Measurements from ENCODE around the gene SSU72.
"Not testable (repeated sequence)": the region's sequence is repeated elsewhere in the genome, so short reads cannot be mapped to it uniquely, and the experiment has no call there.

Gene SSU72

DNA sequence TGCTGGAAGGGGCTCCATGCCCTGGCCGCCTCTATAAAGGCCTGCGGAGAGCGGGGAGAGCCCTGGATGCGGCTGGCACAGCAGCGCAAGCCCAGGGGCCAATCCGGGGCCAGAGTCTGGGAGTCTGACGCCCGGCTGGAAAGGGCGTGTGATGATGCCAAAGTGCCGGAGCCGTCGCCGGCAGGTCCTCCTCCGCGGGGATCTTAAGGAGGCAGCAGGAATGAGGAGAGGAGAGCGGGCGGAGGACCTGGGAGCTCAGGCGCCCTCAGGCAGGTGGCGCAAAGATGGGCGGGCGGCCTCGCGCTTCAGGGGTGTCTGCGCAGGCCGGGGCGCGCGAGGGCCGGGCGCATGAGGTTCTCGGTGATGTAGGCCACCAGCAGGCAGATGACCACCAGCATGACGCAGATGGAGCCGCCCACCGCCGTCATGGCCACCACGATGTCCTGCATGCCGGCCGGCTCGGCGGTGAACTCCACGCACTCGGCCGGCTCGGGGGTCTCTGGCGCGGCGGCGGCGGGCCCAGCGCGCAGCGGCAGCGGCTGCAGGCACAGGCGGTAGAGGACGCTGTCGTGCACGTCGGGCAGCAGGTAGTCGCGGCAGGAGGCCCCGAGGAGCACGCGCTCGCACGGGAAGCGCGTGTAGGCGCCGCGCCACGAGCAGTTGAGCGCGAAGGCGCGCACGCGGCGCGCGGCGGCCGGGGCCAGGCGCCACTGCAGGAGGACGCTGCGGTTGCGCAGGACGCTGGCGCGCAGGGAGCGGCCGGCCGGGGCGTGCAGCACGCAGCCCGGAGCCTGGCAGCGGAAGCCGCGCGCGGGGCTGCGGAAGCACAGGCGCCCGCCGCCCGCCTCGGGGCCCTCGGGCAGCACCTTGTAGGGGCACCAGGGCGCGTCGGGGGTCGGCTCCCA, 24.6 kb upstream of the SSU72 start:
- no peak for FAIRE-seq
- TF ChIP-seq POLR2A (IDR thresholded peaks at IDR 0.05; ENCODE audit: low read depth, low read length) (no peak), POLR2AphosphoS5 (IDR thresholded peaks at IDR 0.05; ENCODE audit: low read depth, low read length) (no peak), TAF1 (IDR thresholded peaks at IDR 0.05; ENCODE audit: borderline replicate concordance, low read depth, low read length) (no peak)
- peak; percentile 57 for DNase-seq (ENCODE audit: insufficient read length)

DNA sequence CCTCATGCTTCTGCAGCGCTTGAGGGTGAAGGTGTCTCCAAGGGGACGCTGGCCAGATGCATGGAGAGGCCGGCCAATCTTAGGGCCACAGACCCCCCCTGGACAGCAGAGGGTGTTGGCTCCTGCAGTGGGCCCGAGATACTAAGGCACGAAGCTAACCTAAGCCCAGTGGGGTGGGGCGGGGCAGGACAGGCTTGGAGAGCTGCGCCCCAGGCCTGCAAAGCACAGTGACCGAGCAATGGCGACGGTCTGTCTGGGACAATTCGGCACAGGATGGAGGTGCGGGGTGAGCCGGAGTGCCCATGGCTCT, 24.0 kb upstream of the SSU72 start:
- FAIRE-seq (no peak), DNase-seq (ENCODE audit: insufficient read length) (no peak)
- no peak for TF ChIP-seq POLR2A (IDR thresholded peaks at IDR 0.05; ENCODE audit: low read depth, low read length)
- TF ChIP-seq TAF1 (IDR thresholded peaks at IDR 0.05; ENCODE audit: borderline replicate concordance, low read depth, low read length): no peak
- no peak for TF ChIP-seq POLR2AphosphoS5 (IDR thresholded peaks at IDR 0.05; ENCODE audit: low read depth, low read length)

DNA sequence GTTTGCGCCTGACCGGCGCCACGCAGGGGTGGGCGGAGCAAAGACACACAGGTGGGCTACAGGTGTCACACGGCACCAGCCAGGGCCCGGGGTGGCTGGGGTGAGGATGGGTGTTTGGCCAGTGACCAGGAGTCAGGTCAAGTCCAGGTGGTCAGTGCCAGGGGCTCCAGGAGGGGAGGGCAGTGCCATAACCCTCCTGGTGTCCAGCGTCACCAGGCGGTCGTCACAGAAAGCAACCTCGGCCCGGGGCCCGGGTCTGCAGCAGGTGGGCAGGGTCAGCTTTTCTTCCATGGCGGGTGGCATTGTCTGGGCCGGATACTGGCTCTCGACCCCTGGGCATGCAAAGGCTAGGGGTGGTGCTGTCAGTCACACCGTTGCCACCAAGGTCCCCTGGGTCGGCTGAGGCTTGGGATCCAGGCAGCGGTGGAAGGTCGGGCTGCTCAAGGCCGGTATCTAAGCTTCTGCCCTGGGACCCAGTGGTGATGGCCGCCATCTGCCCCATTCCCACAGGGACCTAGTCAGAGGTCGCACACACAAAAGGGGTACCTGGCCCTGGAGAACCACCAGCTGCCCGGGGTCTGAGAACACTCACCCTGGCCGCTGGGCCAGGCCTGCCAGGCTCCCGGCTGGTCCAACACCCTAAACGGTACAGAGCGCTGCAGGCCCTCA, 23.5 kb upstream of the SSU72 start:
- no peak for TF ChIP-seq TAF1 (IDR thresholded peaks at IDR 0.05; ENCODE audit: borderline replicate concordance, low read depth, low read length)
- TF ChIP-seq POLR2AphosphoS5 (IDR thresholded peaks at IDR 0.05; ENCODE audit: low read depth, low read length): no peak
- TF ChIP-seq POLR2A (IDR thresholded peaks at IDR 0.05; ENCODE audit: low read depth, low read length): no peak
- DNase-seq (ENCODE audit: insufficient read length): no peak
- no peak for FAIRE-seq

DNA sequence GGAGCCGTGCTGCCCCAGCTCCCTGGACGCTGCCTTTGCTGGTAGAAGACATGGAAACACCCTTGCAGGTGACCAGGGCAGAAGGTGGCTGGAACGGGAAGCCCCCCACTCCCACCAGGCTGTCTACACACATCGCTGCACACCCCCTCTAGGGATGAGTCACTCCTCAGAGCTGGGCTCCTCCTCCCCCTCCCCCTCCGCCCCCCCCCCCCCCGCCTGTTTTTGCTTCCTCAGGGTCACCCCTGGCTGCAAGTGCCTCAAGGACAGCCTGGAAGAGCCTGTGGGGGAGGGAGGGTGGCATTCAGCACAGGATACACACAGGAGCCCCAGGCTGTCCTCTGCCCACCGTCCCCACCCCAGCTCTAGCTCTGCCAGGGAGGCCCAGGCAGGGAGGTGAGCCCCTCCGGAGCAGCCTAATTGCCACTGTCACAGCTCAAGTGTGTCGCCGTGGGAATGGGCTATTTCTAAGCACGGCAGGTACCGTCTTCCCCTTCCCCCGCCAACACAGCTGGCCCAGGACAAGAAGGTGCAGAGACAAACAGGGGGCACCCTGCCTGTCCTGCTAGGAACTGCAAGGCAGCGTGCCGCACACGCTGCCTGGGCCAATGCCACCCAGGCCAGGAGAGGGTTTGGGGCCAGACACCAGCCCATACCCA, 22.7 kb upstream of the SSU72 start:
- DNase-seq (ENCODE audit: insufficient read length): peak; percentile 58
- FAIRE-seq: peak; percentile 73
- no peak for TF ChIP-seq POLR2A (IDR thresholded peaks at IDR 0.05; ENCODE audit: low read depth, low read length)
- no peak for TF ChIP-seq POLR2AphosphoS5 (IDR thresholded peaks at IDR 0.05; ENCODE audit: low read depth, low read length)
- TF ChIP-seq TAF1 (IDR thresholded peaks at IDR 0.05; ENCODE audit: borderline replicate concordance, low read depth, low read length): no peak

DNA sequence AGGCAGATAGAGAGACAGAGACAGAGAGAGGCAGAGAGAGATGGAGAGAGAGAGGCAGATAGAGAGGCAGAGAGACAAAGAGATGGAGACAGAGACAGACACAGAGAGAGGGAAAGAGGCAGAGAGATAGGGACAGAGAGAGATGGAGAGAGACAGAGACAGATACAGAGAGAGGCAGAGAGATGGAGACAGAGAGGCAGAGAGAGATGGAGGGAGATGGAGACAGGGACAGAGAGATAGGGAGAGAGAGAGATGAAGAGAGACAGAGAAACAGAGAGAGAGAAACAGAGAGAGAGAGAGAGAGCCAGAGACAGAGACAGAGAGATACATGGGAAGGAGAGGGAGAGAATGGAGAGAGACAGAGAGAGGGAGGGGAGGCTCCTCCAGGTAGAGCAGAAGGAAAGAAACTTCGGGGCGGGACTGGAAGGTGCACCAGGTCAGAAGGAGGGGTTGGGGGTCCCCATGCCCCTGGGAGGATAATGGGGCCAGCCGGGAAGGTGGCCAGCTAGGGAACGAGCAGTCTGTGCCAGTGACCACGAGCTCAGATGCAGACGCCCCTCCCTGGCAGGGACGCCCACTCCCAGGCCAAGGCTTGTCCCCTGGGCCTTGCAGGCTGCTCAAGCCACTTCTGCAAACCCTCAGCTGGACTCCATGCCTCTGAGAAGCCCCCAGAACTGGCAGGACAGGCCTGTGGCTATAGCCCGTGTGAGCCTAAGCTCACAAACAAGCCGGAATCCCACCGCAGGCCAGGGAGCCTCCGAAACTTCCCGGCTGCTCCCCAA, 22.0 kb upstream of the SSU72 start:
- DNase-seq (ENCODE audit: insufficient read length): peak; percentile 34
- FAIRE-seq: no peak
- TF ChIP-seq POLR2A (IDR thresholded peaks at IDR 0.05; ENCODE audit: low read depth, low read length): no peak
- no peak for TF ChIP-seq TAF1 (IDR thresholded peaks at IDR 0.05; ENCODE audit: borderline replicate concordance, low read depth, low read length)
- TF ChIP-seq POLR2AphosphoS5 (IDR thresholded peaks at IDR 0.05; ENCODE audit: low read depth, low read length): no peak

DNA sequence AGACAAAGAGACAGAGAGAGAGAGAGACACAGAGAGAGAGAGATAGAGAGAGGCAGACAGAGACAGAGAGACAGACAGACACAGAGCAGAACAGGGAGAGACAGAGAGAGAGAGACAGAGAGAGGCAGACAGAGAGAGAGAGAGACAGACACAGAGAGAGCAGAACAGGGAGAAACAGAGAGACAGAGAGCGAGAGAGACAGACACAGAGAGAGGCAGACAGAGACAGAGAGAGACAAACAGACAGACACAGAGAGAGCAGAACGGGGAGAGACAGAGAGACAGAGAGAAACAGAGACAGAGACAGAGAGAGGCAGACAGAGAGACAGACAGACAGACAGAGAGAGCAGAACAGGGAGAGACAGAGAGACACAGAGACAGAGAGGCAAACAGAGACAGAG, 20.7 kb upstream of the SSU72 start:
- DNase-seq (ENCODE audit: insufficient read length); FAIRE-seq: not testable (repeated sequence)

DNA sequence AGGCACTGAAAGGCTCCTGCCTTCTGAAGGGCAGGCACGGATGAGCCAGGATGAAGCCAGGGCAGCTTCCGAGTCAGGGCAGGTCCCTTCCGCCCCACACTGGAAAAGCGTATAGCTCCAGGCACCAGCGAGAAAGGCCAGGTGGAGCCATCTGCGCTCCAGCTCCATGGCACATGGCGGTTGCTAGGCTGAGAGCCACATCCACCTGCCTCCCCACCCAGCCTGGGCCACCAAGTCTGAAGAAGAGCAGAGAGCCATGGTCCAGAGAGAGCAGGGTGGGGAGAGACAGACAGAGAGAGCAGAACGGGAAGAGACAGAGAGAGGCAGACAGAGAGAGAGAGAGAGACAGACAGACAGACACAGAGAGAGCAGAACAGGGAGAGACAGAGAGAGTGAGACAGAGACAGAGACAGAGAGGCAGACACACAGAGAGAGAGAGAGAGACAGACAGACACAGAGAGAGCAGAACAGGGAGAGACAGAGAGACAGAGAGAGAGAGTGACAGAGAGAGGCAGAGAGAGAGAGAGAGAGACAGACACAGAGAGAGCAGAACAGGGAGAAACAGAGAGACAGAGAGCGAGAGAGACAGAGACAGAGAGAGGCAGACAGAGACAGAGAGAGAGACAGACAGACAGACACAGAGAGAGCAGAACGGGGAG, 20.1 kb upstream of the SSU72 start:
- no peak for DNase-seq (ENCODE audit: insufficient read length)
- TF ChIP-seq TAF1 (IDR thresholded peaks at IDR 0.05; ENCODE audit: borderline replicate concordance, low read depth, low read length) (no peak), POLR2A (IDR thresholded peaks at IDR 0.05; ENCODE audit: low read depth, low read length) (no peak), POLR2AphosphoS5 (IDR thresholded peaks at IDR 0.05; ENCODE audit: low read depth, low read length) (no peak)
- no peak for FAIRE-seq

DNA sequence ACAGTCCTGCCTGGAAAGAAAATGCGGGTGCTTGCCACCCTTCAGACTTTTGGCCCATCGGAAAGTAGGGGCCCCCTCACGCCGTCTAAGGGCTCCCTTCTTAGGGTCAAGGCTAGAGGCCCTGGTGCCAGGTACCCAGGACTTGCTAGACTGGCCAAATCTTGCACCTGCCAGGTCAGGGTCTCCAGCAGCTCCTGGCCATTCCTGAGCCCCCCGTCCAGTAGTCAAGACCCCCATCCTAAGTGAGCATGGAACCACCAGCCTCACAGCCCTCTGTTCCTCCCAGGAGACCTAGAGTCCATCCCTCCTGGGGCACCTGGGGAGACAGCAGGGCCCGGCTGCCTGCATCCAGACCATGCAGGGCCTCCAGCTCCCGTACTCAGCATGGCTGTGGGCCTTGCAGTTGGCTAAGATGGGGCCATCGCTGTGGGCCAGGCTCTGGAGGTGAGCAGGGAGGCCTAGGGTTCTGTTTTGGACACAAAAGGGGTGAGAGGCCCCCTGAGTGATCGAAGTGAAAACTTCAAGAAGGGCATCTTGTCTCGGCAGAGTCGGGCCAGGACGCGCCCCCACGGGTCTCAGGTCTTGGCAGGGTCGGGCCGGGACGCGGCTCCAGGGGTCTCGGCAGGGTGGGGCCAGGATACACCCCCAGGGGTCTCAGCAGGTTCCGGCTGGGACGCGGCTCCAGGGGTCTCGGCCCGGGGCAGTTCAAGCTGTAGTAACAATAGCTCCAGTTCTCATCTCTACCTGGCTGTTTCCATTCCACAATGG, 19.4 kb upstream of the SSU72 start:
- no peak for FAIRE-seq

DNA sequence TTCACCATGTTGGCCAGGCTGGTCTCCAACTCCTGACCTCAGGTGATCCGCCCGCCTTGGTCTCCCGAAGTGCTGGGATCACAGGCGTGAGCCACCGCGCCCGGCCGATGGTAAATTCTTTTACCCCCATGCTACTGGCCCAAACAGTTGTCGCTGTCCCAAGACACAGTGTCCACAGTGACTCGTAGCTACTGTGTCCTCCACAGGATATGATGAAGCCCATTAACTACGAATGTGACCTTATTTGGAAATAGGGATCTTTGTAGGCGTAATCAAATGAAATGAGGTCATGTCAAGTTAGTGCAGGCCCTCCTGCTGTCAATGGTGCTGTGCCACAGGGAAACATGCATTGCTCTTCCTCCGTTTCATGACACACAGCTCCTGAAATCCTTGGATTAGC, 16.8 kb upstream of the SSU72 start:
- TF ChIP-seq POLR2A (IDR thresholded peaks at IDR 0.05; ENCODE audit: low read depth, low read length) (no peak), POLR2AphosphoS5 (IDR thresholded peaks at IDR 0.05; ENCODE audit: low read depth, low read length) (no peak), TAF1 (IDR thresholded peaks at IDR 0.05; ENCODE audit: borderline replicate concordance, low read depth, low read length) (no peak)
- FAIRE-seq: no peak
- DNase-seq (ENCODE audit: insufficient read length): no peak

More for the DNA sequence above, 19.4 kb upstream of the SSU72 start:
- TF ChIP-seq POLR2A (IDR thresholded peaks at IDR 0.05; ENCODE audit: low read depth, low read length): no peak
- TF ChIP-seq POLR2AphosphoS5 (IDR thresholded peaks at IDR 0.05; ENCODE audit: low read depth, low read length): no peak
- TF ChIP-seq TAF1 (IDR thresholded peaks at IDR 0.05; ENCODE audit: borderline replicate concordance, low read depth, low read length): no peak
- no peak for DNase-seq (ENCODE audit: insufficient read length)

DNA sequence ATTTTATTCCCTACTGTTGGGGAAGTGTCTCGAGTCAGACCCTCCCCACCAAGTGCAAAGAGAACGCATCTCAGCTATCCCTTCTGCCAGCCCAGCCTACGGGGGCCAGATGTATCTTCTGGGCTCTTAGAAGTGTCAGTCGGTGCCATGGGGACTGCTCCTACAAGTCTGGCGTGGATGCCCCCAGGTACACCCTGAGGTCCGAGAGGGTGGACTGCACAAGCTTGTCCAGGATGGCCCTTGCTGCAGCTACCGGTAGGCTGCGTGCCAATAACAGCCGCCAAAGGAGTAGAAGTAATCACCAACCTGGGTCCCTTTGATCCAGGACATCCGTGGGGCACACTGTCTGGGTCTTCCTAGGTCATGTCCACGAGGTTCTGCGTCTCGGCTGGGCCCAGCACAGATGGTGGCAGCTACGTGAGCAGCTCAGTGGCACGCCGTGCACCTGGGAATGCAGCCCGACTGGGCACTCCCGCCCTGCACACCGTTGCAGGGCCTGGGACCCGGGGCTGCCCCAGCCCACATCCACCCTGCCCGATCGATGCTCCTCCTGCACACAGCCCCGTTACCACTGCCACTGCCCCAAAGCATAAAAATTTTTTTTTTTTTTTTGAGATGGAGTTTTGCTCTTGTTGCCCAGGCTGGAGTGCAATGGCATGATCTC, 8.8 kb upstream of the SSU72 start:
- no peak for FAIRE-seq
- TF ChIP-seq POLR2AphosphoS5 (IDR thresholded peaks at IDR 0.05; ENCODE audit: low read depth, low read length) (no peak), POLR2A (IDR thresholded peaks at IDR 0.05; ENCODE audit: low read depth, low read length) (no peak), TAF1 (IDR thresholded peaks at IDR 0.05; ENCODE audit: borderline replicate concordance, low read depth, low read length) (no peak)
- no peak for DNase-seq (ENCODE audit: insufficient read length)

Data from GM12892 (cell line).